ENCODE results near the gene BRD1. TPM values are rescaled to one million over a fixed set of nuclear protein-coding genes. Genes with fewer than 3 reads are reported as not detected.

The BRD1 gene
- total RNA-seq, 3 donors from 2014 or later (not counting 1 experiment from before 2014, with no cell fraction given), result 126 to 154 (median 132) TPM

DNA sequence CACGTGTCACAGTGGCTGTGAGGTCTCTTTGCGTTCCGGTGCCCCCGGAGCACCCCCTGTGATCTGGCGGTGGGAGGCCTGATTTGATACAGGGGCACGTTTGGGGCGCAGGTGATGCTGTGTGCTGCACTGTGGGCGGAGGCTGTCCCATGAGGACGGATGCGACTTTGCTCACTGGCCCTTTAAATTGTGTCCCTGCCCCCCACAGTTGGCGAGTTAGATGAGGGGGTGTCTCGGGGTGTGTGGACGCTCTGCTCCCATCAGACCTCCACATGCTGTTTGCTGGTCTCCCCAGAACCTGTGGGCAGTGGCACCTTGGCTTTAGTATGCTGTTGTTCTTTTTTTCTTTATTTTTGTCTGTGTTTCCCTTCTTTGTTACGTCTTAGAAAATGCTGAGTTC lies 31.2 kb upstream of the BRD1 start:
- no peak overlapping the region for H3K4me3 Mint-ChIP-seq
- H3K36me3 Mint-ChIP-seq, result no peaks in the 10 kb centered on the region

DNA sequence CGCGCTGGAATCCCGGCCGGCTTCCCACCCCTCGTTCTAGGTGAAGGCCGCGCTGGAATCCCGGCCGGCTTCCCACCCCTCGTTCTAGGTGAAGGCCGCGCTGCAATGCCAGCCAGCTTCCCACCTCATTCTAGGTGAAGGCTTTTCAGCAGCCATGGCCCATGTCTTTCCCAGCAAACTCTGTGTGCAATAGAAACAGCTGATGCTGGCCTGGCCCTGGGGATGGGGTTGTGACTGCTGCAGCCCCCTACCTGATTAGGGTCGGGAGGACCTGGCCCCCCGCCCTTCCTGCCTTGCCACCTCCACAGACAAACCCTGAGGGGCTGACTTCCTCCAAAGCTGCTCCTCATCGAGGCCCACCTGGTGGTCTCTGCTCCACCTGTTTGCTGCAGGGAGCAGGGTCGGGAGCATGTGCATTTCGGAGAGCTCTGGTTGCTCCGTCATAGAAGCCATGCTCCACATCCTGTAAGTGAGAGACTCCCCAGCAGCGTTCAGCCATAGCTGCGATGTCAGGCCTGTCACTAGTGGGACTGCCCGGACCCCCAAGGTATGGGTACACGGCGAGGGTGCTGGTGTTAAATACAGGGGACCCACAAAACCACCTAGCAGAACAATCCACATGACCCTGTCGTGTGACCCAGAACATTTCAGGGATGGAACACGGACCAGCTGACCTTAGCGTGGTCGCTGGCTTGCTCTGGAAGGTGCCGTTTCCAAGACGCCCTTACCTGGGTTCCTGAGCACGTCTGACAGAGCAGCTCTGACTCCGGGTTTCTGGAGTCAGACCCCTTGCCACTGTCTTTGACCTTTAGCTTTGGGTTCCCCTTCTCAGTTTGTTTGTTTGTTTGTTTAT lies 29.3 kb upstream of the BRD1 start:
- H3K9me3 ChIP-seq (ENCODE audit: control insufficient read depth, insufficient read depth, low read length), result no peaks in the 10 kb centered on the region
- peaks cover 43% of the 10 kb centered on the region for H3K4me1 ChIP-seq (ENCODE audit: control insufficient read depth, insufficient read depth, low read length)
- Mint-ChIP-seq H3K4me1 (peaks cover 31 to 42% of the 10 kb centered on the region in 2 donors), H3K4me3 (no peak overlapping the region), H3K9me3 (no peaks in the 10 kb centered on the region), H3K27ac (no peak overlapping the region), H3K36me3 (no peaks in the 10 kb centered on the region), H3K27me3 (ENCODE audit: low read depth in 2 of 2) (no peaks in the 10 kb centered on the region)
- 89% methylated on average over 30 of the region's 31 CpGs for WGBS (ENCODE audit: insufficient coverage)
- no peak overlapping the region for H3K4me3 ChIP-seq (ENCODE audit: low read length)
- no peak overlapping the region for H3K27ac ChIP-seq (ENCODE audit: low read length)
- H3K27me3 ChIP-seq (ENCODE audit: control insufficient read depth, insufficient read depth, low read length), result no peaks in the 10 kb centered on the region
- intact Hi-C loops (cut with micrococcal nuclease), result loop anchor here (10.0 kb wide), 1 partner anchor 58 kb away; the partner anchor contains the start of genes ALG12 and CRELD2
- ATAC-seq (no peak), DNase-seq (no peak)
- TF ChIP-seq, protein P1, sequence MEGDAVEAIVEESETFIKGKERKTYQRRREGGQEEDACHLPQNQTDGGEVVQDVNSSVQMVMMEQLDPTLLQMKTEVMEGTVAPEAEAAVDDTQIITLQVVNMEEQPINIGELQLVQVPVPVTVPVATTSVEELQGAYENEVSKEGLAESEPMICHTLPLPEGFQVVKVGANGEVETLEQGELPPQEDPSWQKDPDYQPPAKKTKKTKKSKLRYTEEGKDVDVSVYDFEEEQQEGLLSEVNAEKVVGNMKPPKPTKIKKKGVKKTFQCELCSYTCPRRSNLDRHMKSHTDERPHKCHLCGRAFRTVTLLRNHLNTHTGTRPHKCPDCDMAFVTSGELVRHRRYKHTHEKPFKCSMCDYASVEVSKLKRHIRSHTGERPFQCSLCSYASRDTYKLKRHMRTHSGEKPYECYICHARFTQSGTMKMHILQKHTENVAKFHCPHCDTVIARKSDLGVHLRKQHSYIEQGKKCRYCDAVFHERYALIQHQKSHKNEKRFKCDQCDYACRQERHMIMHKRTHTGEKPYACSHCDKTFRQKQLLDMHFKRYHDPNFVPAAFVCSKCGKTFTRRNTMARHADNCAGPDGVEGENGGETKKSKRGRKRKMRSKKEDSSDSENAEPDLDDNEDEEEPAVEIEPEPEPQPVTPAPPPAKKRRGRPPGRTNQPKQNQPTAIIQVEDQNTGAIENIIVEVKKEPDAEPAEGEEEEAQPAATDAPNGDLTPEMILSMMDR (IDR thresholded peaks at IDR 0.05), result no peak
- H3K36me3 ChIP-seq (ENCODE audit: control insufficient read depth, insufficient read depth, low read length), result no peaks in the 10 kb centered on the region

More for the DNA sequence above, 31.2 kb upstream of the BRD1 start:
- Mint-ChIP-seq H3K4me1 (peaks cover 36 to 45% of the 10 kb centered on the region in 2 donors), H3K27me3 (ENCODE audit: low read depth in 2 of 2) (no peaks in the 10 kb centered on the region), H3K9me3 (no peaks in the 10 kb centered on the region), H3K27ac (no peak overlapping the region)
- no peaks in the 10 kb centered on the region for H3K27me3 ChIP-seq (ENCODE audit: control insufficient read depth, insufficient read depth, low read length)
- no peak overlapping the region for H3K4me3 ChIP-seq (ENCODE audit: low read length)
- no peaks in the 10 kb centered on the region for H3K9me3 ChIP-seq (ENCODE audit: control insufficient read depth, insufficient read depth, low read length)
- H3K27ac ChIP-seq (ENCODE audit: low read length), result no peak overlapping the region
- WGBS (ENCODE audit: insufficient coverage), result 94% methylated on average over 13 of the region's 14 CpGs
- intact Hi-C loops (cut with micrococcal nuclease), result loop anchor here (10.0 kb wide), 1 partner anchor 56 kb away; the partner anchor contains the start of genes ALG12 and CRELD2
- ATAC-seq, result no peak
- no peak for DNase-seq
- H3K4me1 ChIP-seq (ENCODE audit: control insufficient read depth, insufficient read depth, low read length), result peaks cover 37% of the 10 kb centered on the region
- TF ChIP-seq, protein P1 (IDR thresholded peaks at IDR 0.05), result no peak
- no peaks in the 10 kb centered on the region for H3K36me3 ChIP-seq (ENCODE audit: control insufficient read depth, insufficient read depth, low read length)

DNA sequence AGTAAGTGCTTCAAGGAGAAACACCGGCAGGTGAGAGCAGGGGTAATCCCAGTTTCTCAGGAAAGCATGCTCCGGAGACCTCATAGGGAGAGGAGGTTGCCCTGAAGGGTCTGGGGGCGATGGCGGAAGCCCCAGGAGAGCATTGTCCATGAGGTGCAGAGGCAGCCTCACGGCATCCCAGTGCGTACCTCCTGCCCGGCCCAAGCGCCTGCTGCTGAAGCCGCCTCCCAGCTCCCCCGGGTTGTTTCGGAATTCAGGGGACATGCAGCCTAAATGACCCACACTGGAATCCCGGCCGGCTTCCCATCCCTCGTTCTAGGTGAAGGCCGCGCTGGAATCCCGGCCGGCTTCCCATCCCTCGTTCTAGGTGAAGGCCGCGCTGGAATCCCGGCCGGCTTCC lies 28.7 kb upstream of the BRD1 start:
- H3K36me3 Mint-ChIP-seq, result no peaks in the 10 kb centered on the region
- peaks cover 3% of the 10 kb centered on the region for H3K27me3 ChIP-seq (ENCODE audit: control insufficient read depth, insufficient read depth, low read length)
- peaks cover 31 to 43% of the 10 kb centered on the region in 2 donors for H3K4me1 Mint-ChIP-seq
- ATAC-seq (no peak), DNase-seq (no peak)
- H3K4me1 ChIP-seq (ENCODE audit: control insufficient read depth, insufficient read depth, low read length), result peaks cover 40% of the 10 kb centered on the region
- no peaks in the 10 kb centered on the region for H3K9me3 Mint-ChIP-seq
- no peak overlapping the region for H3K4me3 ChIP-seq (ENCODE audit: low read length)
- TF ChIP-seq, protein P1 (IDR thresholded peaks at IDR 0.05), result no peak
- peak overlapping the region; percentile 97 for H3K4me3 Mint-ChIP-seq
- intact Hi-C loops (cut with micrococcal nuclease), result loop anchor here (10.0 kb wide), 1 partner anchor 58 kb away; the partner anchor contains the start of genes ALG12 and CRELD2
- no peaks in the 10 kb centered on the region for H3K9me3 ChIP-seq (ENCODE audit: control insufficient read depth, insufficient read depth, low read length)
- H3K27ac Mint-ChIP-seq, result peak overlapping the region; percentile 90 to 92
- 93% methylated on average over 17 of the region's 23 CpGs for WGBS (ENCODE audit: insufficient coverage)
- H3K27me3 Mint-ChIP-seq (ENCODE audit: low read depth in 2 of 2), result peaks cover 5 to 6% of the 10 kb centered on the region in 2 donors
- H3K36me3 ChIP-seq (ENCODE audit: control insufficient read depth, insufficient read depth, low read length), result no peaks in the 10 kb centered on the region
- no peak overlapping the region for H3K27ac ChIP-seq (ENCODE audit: low read length)

Data from natural killer cell (primary cell).